ENCODE data around the gene LMTK2.
A peak's percentile ranks its signal among the peaks of the same experiment; 100 is the strongest.

The LMTK2 gene

DNA sequence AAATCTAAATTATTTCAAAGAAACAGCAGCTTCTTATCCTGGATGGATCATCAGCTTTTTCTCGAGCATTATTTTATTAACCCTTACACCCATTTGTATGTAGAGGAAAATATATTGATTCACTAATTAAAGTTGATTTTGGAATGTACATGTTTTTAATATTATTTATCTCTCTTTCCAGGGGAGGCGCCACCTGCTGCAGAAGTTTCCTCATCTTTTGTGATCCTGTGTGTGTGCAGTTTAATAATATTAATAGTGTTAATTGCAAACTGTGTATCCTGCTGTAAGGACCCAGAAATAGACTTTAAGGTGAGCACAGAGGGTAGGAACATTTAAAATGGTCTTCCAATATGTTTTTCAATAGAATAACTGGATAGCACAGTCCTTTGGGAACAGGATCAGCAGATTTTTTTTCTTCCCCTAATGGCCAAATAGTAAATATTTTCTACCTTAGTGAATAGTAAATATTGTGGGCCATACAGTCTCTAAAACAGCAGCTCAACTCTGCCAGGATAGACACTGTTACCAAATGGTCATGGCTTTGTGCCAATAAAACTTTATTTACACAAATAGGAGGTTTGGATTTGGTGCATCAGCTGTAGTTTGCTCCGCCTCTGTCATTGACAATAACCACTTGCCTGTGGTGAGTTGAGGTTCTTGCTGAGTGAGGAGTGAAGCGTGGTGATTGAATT lies 30.6 kb downstream of the LMTK2 start:
- DNase-seq (ENCODE audit: low read depth in 2 of 2) = no peak

DNA sequence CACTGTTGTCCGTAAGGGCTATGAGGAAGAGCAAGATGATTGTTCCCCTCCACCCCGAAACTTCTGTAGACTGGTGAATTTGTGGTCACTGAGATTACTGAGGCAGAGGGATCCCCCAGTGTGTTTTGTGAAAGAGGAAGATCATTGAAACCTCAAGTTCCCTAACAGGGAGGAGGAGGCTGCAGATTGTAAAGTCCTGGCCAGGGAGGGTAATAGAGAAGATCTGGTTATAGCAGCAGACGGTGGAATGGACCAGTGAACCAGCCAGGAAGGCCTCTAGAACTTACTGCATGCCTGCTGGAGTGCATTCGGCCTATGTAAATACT lies 31.1 kb downstream of the LMTK2 start:
- no peak for DNase-seq (ENCODE audit: low read depth in 2 of 2)

DNA sequence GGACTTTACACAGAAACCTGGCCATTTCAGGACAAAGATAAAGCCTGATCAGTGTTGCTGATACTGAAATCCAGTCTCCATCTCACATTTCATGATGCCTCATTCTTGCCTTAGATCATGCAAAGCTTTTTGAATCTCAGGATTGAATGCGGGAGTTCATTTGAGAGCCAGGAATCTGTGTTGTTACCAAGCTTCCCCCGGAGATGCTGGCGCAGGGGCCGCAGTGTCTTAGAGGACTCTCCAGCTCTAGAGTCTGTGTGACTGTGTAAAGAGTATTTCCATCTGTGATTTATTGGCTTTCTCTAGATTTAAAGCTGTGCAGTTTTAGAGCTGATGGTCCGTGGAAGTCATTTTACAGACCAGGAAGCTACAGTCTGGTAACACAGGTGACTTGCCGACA lies 32.0 kb downstream of the LMTK2 start:
- no peak for DNase-seq (ENCODE audit: low read depth in 2 of 2)

- DNase-seq (ENCODE audit: low read depth in 2 of 2) = no peak
Measured at GRCh38 chr7:98142658-98143057, 36.0 kb downstream of the LMTK2 start.

DNA sequence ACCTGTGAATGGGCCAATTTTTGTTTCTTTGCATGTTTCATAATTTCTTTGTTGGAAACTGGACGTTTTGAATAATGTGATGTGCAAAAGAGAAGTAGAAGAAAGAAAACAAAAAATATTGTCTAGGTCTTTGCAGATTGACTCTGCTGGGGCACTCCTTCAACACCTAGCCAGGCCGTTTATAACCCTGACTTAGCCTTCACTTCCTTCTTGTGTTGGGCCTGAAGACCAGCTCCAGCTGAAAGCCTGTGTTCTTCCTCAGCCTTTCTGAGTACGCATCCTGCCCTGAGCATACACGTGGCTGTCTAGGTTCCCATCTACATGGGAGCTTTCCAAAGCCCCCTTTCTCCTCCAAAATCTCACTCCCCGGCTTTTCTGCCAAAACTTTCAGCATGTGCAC lies 41.9 kb downstream of the LMTK2 start:
- no peak for DNase-seq (ENCODE audit: low read depth in 2 of 2)

DNA sequence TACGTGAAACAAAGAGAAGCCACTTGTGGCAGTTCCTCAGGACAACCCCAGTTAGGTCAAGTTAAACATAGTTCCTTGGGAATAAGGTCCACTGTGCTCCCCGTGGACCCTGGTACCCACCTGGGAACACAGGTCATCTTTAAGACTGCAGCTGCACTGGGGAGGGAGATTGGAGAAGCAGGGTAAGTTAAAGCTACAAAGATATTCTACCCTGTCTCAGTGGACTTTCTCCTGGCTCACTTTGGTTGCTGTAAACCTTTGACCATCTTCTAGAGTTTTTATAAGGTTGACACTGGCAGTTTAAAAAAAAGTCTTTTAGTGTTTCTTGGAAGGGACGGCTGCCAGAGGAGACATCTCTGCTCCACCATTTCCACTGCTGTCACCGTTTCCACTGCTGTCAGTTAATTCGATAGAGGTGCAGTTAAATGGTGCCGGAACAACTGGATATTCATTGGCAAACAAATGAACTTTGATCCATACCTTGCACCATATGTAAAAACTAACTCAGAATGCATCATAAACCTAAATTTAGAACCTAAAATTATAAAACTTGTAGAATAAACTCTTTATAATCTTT lies 42.5 kb downstream of the LMTK2 start:
- DNase-seq (ENCODE audit: low read depth in 2 of 2) = no peak

DNA sequence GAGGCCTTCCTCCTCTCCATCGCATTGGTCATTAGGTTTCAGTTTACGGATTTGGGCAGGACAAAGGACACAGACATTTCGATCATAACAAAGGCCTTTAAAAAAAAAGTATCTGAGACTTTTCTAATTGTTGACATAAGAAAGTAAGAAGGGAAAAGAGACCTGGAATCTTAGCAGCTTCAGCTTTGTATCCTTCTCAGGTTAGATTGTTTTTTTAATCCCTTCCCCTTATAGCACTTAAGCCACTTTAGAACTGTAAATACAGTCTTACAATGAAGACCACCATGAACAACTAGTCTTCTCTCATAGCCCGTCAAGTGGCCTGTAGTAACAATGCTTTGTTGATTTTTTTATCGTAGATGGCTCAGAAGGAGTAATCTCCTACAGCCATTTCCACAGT lies 45.2 kb downstream of the LMTK2 start:
- DNase-seq (ENCODE audit: low read depth in 2 of 2) = no peak

DNA sequence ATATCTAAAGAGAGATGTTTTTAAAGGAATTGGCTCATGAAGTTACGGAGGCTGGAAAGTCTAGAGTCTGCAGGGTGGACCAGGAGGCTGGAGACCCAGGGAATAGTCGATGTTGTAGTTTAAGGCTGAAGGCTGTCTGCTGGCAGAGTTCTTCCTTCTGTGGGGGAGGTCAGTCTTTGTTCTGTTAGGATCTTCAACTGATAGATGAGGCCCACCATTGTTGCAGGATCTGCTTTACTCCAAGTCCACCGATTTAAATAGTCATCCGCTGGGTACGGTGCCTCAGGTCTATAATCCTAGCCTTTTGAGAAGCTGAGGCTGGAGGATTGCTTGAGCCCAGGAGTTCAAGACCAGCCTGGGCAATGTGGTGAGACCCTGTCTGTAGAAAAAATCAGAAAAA lies 50.0 kb downstream of the LMTK2 start:
- DNase-seq (ENCODE audit: low read depth in 2 of 2) = no peak

- DNase-seq (ENCODE audit: low read depth in 2 of 2) = no peak
Measured at GRCh38 chr7:98157761-98158160, 51.1 kb downstream of the LMTK2 start.

- no peak for DNase-seq (ENCODE audit: low read depth in 2 of 2)
Measured at GRCh38 chr7:98162758-98163157, 56.1 kb downstream of the LMTK2 start.

GRCh38 chr7:98163269-98163668 lies 56.6 kb downstream of the LMTK2 start:
- no peak for DNase-seq (ENCODE audit: low read depth in 2 of 2)

GRCh38 chr7:98163704-98164494 lies 57.2 kb downstream of the LMTK2 start:
- no peak for DNase-seq (ENCODE audit: low read depth in 2 of 2)

- no peak for DNase-seq (ENCODE audit: low read depth in 2 of 2)
Measured at GRCh38 chr7:98165827-98166667, 59.4 kb downstream of the LMTK2 start.

- DNase-seq (ENCODE audit: low read depth in 2 of 2) = no peak
Measured at GRCh38 chr7:98166668-98166970, 60.0 kb downstream of the LMTK2 start.

DNA sequence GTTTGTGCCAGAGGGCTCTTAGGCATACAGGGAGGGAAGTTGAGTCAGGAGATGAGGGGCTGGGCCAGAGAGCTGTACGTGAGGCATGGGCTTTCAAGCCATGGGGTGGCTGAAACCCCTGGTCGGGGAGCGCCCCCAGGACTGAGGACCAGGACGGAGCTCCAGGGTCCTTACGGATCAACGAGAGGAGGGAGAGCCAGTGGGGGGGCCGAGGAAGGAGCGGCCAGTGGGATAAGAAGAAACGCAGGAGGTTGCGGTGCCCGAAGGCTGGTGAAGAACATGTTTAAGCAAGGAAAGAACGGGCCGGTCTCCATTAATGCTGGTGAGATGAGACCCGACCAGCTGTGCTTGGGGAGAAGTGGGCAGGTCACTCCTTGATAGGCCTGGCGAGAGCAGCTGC lies 61.0 kb downstream of the LMTK2 start:
- no peak for DNase-seq (ENCODE audit: low read depth in 2 of 2)

DNA sequence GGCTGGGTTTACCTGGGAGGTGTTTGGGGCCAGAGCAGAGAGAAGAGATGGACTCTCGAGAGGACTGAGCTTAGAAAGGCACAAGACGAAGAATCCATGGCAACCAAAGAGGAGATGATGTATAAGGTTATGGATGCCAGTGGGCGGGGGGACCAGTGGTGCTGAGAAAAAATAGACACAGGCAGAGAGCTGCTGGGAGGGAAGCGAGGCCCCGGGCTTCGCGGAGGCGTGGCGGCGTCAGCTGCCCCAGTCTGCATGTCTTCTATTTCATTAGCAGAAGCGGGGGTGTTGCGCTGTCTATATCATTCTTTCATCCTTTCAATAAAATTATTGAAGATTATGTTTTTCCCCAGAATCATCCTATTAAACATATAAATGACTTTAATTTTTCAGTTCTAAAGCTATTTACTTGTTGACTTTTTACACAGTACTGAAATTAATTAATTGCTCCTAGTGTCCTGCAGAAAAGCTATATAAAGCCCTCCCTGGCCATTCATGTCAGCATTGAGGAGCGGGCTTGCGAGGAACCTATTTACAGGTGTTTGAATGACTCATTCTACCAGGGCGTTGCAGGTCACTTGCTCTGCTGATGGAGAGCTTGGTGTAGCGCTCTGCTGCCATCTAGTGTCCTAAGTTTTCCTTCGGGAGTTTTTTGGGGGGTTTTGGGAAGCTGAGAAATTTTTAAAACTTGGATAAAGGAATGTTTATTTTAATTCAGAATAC lies 61.7 kb downstream of the LMTK2 start:
- DNase-seq (ENCODE audit: low read depth in 2 of 2) = peak; percentile 13 to 46

DNA sequence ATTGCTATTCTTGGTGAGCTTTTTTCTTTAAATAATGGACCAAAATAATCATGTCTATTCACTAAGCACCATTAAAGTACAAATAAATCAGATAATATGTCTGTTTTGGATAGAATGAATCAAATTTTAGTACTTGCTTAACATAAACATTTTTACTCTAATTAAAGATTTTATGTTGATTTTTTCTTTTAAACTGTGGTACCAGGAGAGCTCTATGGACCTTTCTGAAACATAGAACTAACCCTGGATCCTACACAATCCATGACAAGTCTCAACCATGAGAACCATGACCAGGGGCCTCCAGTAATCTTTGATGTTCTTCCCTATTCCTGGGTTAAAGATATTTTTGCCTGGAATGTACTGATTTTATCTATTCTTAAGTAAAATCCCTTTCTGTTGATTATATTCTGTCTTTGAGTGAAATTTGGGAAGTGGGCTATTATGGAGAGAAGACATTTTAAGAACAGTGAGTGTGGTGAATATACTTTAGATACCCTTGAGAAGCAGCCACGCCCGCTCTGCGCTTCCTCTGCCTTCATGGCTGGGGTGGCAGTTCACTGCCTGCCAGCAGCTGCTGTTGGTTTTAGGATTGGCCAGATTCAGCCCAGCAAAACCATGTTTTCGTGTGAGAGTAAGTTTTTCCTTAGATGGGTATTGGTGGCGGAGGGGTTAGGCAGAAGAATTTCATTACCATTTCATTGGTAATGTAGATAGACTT lies 62.4 kb downstream of the LMTK2 start:
- DNase-seq (ENCODE audit: low read depth in 2 of 2) = no peak

GRCh38 chr7:98170966-98171365 lies 64.3 kb downstream of the LMTK2 start:
- DNase-seq (ENCODE audit: low read depth in 2 of 2) = no peak

DNA sequence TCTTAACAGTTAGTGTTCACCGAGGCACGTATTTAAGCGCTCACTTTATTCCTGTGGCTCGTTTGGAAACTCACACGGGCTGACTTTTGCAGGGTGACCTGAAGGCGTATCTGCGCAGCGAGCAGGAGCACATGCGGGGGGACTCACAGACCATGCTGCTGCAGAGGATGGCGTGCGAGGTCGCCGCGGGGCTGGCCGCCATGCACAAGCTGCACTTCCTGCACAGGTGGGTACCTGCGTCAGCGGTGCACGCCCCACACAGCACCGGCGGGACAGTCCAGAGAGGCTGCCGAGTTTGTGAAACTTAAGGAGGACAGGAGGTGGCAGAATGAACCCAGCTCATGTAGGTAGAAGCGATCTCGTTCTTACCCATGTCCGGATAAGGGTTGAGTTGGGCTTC lies 64.8 kb downstream of the LMTK2 start:
- no peak for DNase-seq (ENCODE audit: low read depth in 2 of 2)

GRCh38 chr7:98174334-98175259 lies 67.9 kb downstream of the LMTK2 start:
- no peak for DNase-seq (ENCODE audit: low read depth in 2 of 2)
